Activated T-helper 1 cell treated with anti-CD3 and anti-CD28 coated beads, Interleukin-2, amount 50 U/mL, for 16 hours (primary cell): ENCODE measurements around the gene BMF.

Experiments used
- DNase-seq, 2 donors: peaks; one replicate each; pipeline ENCODE4 v3.0.0-alpha.2; 2020; ENCODE audit warnings: low read depth in 1 of 2, low spot score in 1 of 2

The BMF gene

GRCh38 chr15:40104296-40104864 lies 4.3 kb downstream of the BMF start:
- no peak for DNase-seq

GRCh38 chr15:40103864-40104271 lies 4.8 kb downstream of the BMF start:
- DNase-seq = no peak

- no peak for DNase-seq
Observed at GRCh38 chr15:40102897-40103858, 5.5 kb downstream of the BMF start.

GRCh38 chr15:40100947-40101905 lies 7.5 kb downstream of the BMF start:
- no peak for DNase-seq

- no peak for DNase-seq
Observed at GRCh38 chr15:40100123-40100946, 8.3 kb downstream of the BMF start.

GRCh38 chr15:40098489-40099261 lies 10.0 kb downstream of the BMF start:
- peak; percentile 28 to 62 for DNase-seq

- DNase-seq = no peak
Observed at GRCh38 chr15:40097968-40098476, 10.7 kb downstream of the BMF start.

- no peak for DNase-seq
Observed at GRCh38 chr15:40097096-40097967, 11.3 kb downstream of the BMF start.

GRCh38 chr15:40096094-40096891 lies 12.4 kb downstream of the BMF start:
- DNase-seq = no peak

GRCh38 chr15:40095371-40096093 lies 13.1 kb downstream of the BMF start:
- DNase-seq = no peak

GRCh38 chr15:40094156-40094555 lies 14.5 kb downstream of the BMF start:
- DNase-seq = no peak

GRCh38 chr15:40092979-40093869 lies 15.5 kb downstream of the BMF start:
- DNase-seq = no peak

GRCh38 chr15:40092256-40092978 lies 16.3 kb downstream of the BMF start:
- DNase-seq = no peak

GRCh38 chr15:40091861-40092255 lies 16.8 kb downstream of the BMF start:
- DNase-seq = no peak

- no peak for DNase-seq
Observed at GRCh38 chr15:40090774-40091455, 17.8 kb downstream of the BMF start.
